ENCODE results near the gene REPS1. TPM values are rescaled to one million over a fixed set of nuclear protein-coding genes. Genes with fewer than 3 reads are reported as not detected.

REPS1 gene
- total RNA-seq, 2 donors from 2014 or later = 36.1 to 37.3 TPM

DNA sequence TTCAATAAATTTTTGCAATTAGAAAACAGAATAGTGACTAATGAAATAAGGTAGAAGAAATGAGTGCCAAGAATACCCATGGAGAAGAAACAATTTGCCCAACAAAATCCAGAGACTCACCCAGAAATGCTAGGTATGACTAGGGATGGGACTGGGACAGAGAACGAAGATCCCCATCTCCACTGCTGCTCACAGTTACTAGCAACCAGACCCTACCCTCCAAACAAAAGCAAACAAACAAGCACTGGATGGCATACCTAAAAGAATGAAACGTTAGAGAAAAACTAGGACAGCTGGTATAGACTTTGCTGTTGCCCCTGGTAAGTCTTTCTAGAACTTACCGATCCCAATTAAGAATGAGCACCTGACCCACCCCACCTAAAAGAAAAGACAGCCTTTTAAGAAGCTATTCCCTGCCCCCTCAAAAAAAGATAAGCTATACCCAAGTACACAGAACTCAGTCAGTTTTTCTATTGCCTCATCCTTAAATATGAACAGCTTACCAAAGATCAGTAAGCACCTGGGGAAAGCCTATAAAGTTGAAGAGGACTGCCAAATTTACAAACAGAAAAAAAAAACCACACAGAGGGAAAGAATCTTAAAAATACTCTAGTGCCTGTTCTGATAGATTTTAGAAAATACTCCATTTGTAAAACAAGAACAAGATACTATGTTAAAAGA is 31.7 kb downstream of the REPS1 start:
- Histone ChIP-seq H3K27me3 (no peaks in the 10 kb centered on the region), H3K4me3 (no peak overlapping the region), H3K4me1 (peaks cover 4% of the 10 kb centered on the region), H3K36me3 (no peaks in the 10 kb centered on the region), H3K27ac (no peak overlapping the region), H3K9ac (ENCODE audit: low read depth in 2 of 2, low read length in 2 of 2) (no peak overlapping the region), H3K9me3 (no peaks in the 10 kb centered on the region)
- TF ChIP-seq, protein P1, sequence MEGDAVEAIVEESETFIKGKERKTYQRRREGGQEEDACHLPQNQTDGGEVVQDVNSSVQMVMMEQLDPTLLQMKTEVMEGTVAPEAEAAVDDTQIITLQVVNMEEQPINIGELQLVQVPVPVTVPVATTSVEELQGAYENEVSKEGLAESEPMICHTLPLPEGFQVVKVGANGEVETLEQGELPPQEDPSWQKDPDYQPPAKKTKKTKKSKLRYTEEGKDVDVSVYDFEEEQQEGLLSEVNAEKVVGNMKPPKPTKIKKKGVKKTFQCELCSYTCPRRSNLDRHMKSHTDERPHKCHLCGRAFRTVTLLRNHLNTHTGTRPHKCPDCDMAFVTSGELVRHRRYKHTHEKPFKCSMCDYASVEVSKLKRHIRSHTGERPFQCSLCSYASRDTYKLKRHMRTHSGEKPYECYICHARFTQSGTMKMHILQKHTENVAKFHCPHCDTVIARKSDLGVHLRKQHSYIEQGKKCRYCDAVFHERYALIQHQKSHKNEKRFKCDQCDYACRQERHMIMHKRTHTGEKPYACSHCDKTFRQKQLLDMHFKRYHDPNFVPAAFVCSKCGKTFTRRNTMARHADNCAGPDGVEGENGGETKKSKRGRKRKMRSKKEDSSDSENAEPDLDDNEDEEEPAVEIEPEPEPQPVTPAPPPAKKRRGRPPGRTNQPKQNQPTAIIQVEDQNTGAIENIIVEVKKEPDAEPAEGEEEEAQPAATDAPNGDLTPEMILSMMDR (IDR thresholded peaks at IDR 0.05) = no peak
- no peak for DNase-seq
- intact Hi-C loops (cut with DNase I) = no loop called here

DNA sequence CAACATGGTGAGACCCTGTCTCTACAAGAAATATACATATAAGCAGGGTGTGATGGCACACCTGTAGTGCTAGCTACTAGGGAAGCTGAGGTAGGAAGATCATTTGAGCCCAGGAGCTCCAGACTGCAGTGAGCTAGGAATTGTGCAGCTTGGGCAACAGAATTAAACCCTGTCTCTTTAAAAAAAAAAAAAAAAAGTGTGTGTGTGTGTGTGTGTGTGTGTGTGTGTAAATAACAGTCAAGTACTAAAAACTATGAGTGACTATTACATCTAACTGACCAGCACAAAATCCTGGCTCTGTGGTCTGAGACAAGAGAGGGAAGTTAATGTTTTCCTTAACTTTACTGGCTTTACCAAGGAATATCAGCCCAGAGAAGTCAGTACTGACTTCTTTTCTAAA is 32.8 kb downstream of the REPS1 start:
- no peaks in the 10 kb centered on the region for H3K36me3 ChIP-seq
- no peaks in the 10 kb centered on the region for H3K27me3 ChIP-seq
- H3K9me3 ChIP-seq = no peaks in the 10 kb centered on the region
- peaks cover 4% of the 10 kb centered on the region for H3K4me1 ChIP-seq
- H3K9ac ChIP-seq (ENCODE audit: low read depth in 2 of 2, low read length in 2 of 2) = no peak overlapping the region
- no peak for DNase-seq
- intact Hi-C loops (cut with DNase I) = no loop called here
- H3K27ac ChIP-seq = no peak overlapping the region
- no peak overlapping the region for H3K4me3 ChIP-seq
- TF ChIP-seq, protein P1 (IDR thresholded peaks at IDR 0.05) = no peak

DNA sequence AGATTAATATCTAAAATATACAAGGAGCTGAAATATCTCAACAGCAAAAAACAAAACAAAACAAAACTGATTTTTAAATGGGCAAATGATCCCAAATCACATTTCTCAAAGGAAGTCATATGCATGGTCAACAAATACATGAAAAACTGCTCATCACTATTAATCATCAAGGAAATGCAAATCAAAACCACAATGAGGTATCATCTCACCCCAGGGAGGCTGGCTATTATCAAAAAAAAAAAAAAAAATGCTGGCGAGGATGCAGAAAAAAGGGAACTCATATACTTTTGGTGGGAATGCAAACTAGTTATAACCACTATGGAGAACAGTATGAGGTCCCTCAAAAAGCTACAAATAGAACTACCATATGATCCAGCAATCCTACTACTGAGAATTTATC is 34.6 kb downstream of the REPS1 start:
- intact Hi-C loops (cut with DNase I) = no loop called here
- TF ChIP-seq, protein P1 (IDR thresholded peaks at IDR 0.05) = no peak
- H3K4me1 ChIP-seq = peaks cover 4% of the 10 kb centered on the region
- no peak overlapping the region for H3K9ac ChIP-seq (ENCODE audit: low read depth in 2 of 2, low read length in 2 of 2)
- DNase-seq = no peak
- no peak overlapping the region for H3K27ac ChIP-seq
- H3K36me3 ChIP-seq = no peaks in the 10 kb centered on the region
- H3K9me3 ChIP-seq = no peaks in the 10 kb centered on the region
- H3K27me3 ChIP-seq = no peaks in the 10 kb centered on the region
- no peak overlapping the region for H3K4me3 ChIP-seq

DNA sequence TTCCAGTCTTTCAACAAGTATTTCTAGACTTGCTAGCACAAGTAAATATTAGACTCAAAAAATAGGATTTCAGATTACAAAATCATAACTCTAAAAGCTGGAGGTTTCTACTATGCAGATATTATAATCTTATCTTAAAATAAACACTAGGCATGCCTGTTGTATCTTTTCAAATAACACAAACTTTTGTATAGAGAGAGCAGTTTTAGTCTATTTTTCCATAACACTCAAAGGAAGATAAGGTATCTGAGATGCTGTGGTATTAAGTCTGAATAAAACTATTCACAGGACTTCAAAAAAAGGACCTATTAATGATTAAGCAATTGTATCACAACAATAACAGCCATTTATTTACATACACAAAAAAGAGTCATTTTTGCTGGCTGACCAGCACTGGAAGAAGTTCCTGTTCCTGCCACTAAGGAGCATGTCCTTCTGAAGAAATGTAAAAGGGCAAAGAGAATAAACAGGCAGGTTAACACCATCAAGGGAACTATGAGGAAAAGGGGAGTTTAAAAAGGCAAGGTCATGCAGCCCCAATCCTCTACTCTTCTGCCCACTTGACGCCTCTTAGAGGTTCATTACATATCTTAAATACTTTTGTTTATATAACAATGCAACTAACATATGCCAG is 39.4 kb downstream of the REPS1 start:
- H3K4me3 ChIP-seq = no peak overlapping the region
- TF ChIP-seq, protein P1 (IDR thresholded peaks at IDR 0.05) = no peak
- intact Hi-C loops (cut with DNase I) = no loop called here
- no peaks in the 10 kb centered on the region for H3K27me3 ChIP-seq
- DNase-seq = no peak
- no peak overlapping the region for H3K27ac ChIP-seq
- H3K9ac ChIP-seq (ENCODE audit: low read depth in 2 of 2, low read length in 2 of 2) = no peak overlapping the region
- H3K4me1 ChIP-seq = no peaks in the 10 kb centered on the region
- H3K9me3 ChIP-seq = no peaks in the 10 kb centered on the region
- H3K36me3 ChIP-seq = no peaks in the 10 kb centered on the region

DNA sequence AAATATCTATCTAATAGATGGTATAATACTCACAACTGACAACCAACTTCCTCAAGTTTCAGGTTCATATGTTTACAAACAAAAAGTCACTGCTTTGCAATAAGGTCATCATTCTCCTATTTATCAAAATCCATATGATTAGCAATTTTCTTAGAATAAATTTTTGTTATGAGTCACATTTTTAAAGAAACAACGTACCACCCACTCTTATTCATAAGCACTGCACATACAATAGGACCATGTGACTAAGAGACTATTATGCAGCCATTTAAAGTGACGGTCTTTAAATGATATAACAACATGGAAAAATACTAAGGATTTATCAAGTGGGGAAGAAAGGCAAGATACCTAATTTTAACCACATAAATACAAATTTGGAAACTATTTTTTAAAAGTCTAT is 40.0 kb downstream of the REPS1 start:
- Histone ChIP-seq H3K27me3 (no peaks in the 10 kb centered on the region), H3K36me3 (no peaks in the 10 kb centered on the region), H3K27ac (no peak overlapping the region), H3K9ac (ENCODE audit: low read depth in 2 of 2, low read length in 2 of 2) (no peak overlapping the region), H3K4me3 (no peak overlapping the region), H3K4me1 (no peaks in the 10 kb centered on the region), H3K9me3 (no peaks in the 10 kb centered on the region)
- TF ChIP-seq, protein P1 (IDR thresholded peaks at IDR 0.05) = no peak
- DNase-seq = no peak
- intact Hi-C loops (cut with DNase I) = no loop called here
